Measurements from ENCODE around the gene OCSTAMP. TPM values are rescaled to one million over a fixed set of nuclear protein-coding genes. Genes with fewer than 3 reads are reported as not detected.

The OCSTAMP gene
- polyA plus RNA-seq, 1 donor = not detected

GRCh38 chr20:46512943-46513844 is 37.3 kb downstream of the OCSTAMP start, which contains the start of gene ZNF334:
Gene ZNF334, minus strand, starts transcription at chr20:46513559. Its CDS starts 1,457 bp downstream, at chr20:46512102.
- peak; percentile 74 for DNase-seq

- DNase-seq = no peak
Observed at GRCh38 chr20:46509523-46509922, 40.9 kb downstream of the OCSTAMP start.

- no peak for DNase-seq
Observed at GRCh38 chr20:46507760-46508407, 42.6 kb downstream of the OCSTAMP start.

GRCh38 chr20:46505506-46505905 is 44.9 kb downstream of the OCSTAMP start:
- no peak for DNase-seq

GRCh38 chr20:46501961-46502360 is 48.5 kb downstream of the OCSTAMP start:
- no peak for DNase-seq

GRCh38 chr20:46501337-46501942 is 49.0 kb downstream of the OCSTAMP start:
- no peak for DNase-seq

GRCh38 chr20:46494077-46494476 is 56.4 kb downstream of the OCSTAMP start:
- no peak for DNase-seq

- DNase-seq = no peak
Observed at GRCh38 chr20:46491354-46491753, 59.1 kb downstream of the OCSTAMP start.

Other genes starting within 250 kb of the OCSTAMP start
- gene CDH22, start 242.2 kb downstream of the OCSTAMP start, polyA plus RNA-seq (ENCODE audit: insufficient read length) = 0.35 TPM
- 37.5 TPM for gene ELMO2, start 144.0 kb downstream of the OCSTAMP start, polyA plus RNA-seq (ENCODE audit: insufficient read length)
- 11.8 TPM for gene ZNF334, start 37.1 kb downstream of the OCSTAMP start, polyA plus RNA-seq (ENCODE audit: insufficient read length)
- 3.1 TPM for gene SLC13A3, start 100.8 kb upstream of the OCSTAMP start, polyA plus RNA-seq (ENCODE audit: insufficient read length)
- 9.3 TPM for gene TP53RK, start 138.8 kb upstream of the OCSTAMP start, polyA plus RNA-seq (ENCODE audit: insufficient read length)
- gene SLC2A10, start 159.0 kb upstream of the OCSTAMP start, polyA plus RNA-seq (ENCODE audit: insufficient read length) = 16.6 TPM